ENCODE results near the gene SLC4A3.

Gene SLC4A3

GRCh38 chr2:219658196-219658846 lies 30.9 kb downstream of the SLC4A3 start:
- in situ Hi-C loops (cut with MboI; ENCODE audit: low sequenced_read_pairs): no loop called here
- no peak for DNase-seq (ENCODE audit: low spot score in 2 of 2)
- peaks cover 49% of the 10 kb centered on the region for H3K27me3 ChIP-seq (ENCODE audit: low read depth)
- H3K4me3 ChIP-seq: no peak overlapping the region
- no peaks in the 10 kb centered on the region; the same call in 1 of the 2 replicates for H3K9me3 ChIP-seq
- H3K36me3 ChIP-seq (replicated peaks): no peaks in the 10 kb centered on the region
- no peaks in the 10 kb centered on the region for H3K4me1 ChIP-seq

- Histone ChIP-seq H3K4me1 (no peaks in the 10 kb centered on the region), H3K9me3 (no peaks in the 10 kb centered on the region; the same call in 1 of the 2 replicates), H3K36me3 (replicated peaks) (no peaks in the 10 kb centered on the region), H3K27me3 (ENCODE audit: low read depth) (peaks cover 43% of the 10 kb centered on the region), H3K4me3 (no peak overlapping the region)
- in situ Hi-C loops (cut with MboI; ENCODE audit: low sequenced_read_pairs): no loop called here
- no peak for DNase-seq (ENCODE audit: low spot score in 2 of 2)
Measured at GRCh38 chr2:219658874-219659273, 31.4 kb downstream of the SLC4A3 start.

- DNase-seq (ENCODE audit: low spot score in 2 of 2): no peak
- Histone ChIP-seq H3K36me3 (replicated peaks) (no peaks in the 10 kb centered on the region), H3K4me3 (no peak overlapping the region), H3K27me3 (ENCODE audit: low read depth) (peaks cover 31% of the 10 kb centered on the region), H3K4me1 (no peaks in the 10 kb centered on the region), H3K9me3 (no peaks in the 10 kb centered on the region; the same call in 1 of the 2 replicates)
- in situ Hi-C loops (cut with MboI; ENCODE audit: low sequenced_read_pairs): no loop called here
Measured at GRCh38 chr2:219661197-219661954, 33.9 kb downstream of the SLC4A3 start.

- no peak overlapping the region for H3K4me3 ChIP-seq
- H3K9me3 ChIP-seq: no peaks in the 10 kb centered on the region; the same call in 1 of the 2 replicates
- in situ Hi-C loops (cut with MboI; ENCODE audit: low sequenced_read_pairs): no loop called here
- DNase-seq (ENCODE audit: low spot score in 2 of 2): no peak
- H3K27me3 ChIP-seq (ENCODE audit: low read depth): peaks cover 26% of the 10 kb centered on the region
- no peaks in the 10 kb centered on the region for H3K4me1 ChIP-seq
- H3K36me3 ChIP-seq (replicated peaks): no peaks in the 10 kb centered on the region
Measured at GRCh38 chr2:219661955-219662395, 34.5 kb downstream of the SLC4A3 start.

GRCh38 chr2:219662566-219662965 lies 35.1 kb downstream of the SLC4A3 start:
- Histone ChIP-seq H3K4me3 (no peak overlapping the region), H3K27me3 (ENCODE audit: low read depth) (peaks cover 21% of the 10 kb centered on the region), H3K4me1 (no peaks in the 10 kb centered on the region), H3K9me3 (no peaks in the 10 kb centered on the region; the same call in 1 of the 2 replicates), H3K36me3 (replicated peaks) (no peaks in the 10 kb centered on the region)
- DNase-seq (ENCODE audit: low spot score in 2 of 2): no peak
- in situ Hi-C loops (cut with MboI; ENCODE audit: low sequenced_read_pairs): no loop called here

GRCh38 chr2:219663116-219663762 lies 35.8 kb downstream of the SLC4A3 start:
- in situ Hi-C loops (cut with MboI; ENCODE audit: low sequenced_read_pairs): no loop called here
- H3K4me1 ChIP-seq: no peaks in the 10 kb centered on the region
- H3K9me3 ChIP-seq: no peaks in the 10 kb centered on the region; the same call in 1 of the 2 replicates
- no peaks in the 10 kb centered on the region for H3K36me3 ChIP-seq (replicated peaks)
- no peak overlapping the region for H3K4me3 ChIP-seq
- H3K27me3 ChIP-seq (ENCODE audit: low read depth): peaks cover 14% of the 10 kb centered on the region
- DNase-seq (ENCODE audit: low spot score in 2 of 2): no peak

- Histone ChIP-seq H3K9me3 (no peaks in the 10 kb centered on the region; the same call in 1 of the 2 replicates), H3K27me3 (ENCODE audit: low read depth) (peaks cover 9% of the 10 kb centered on the region), H3K4me1 (no peaks in the 10 kb centered on the region), H3K4me3 (no peak overlapping the region), H3K36me3 (replicated peaks) (no peaks in the 10 kb centered on the region)
- DNase-seq (ENCODE audit: low spot score in 2 of 2): no peak
- in situ Hi-C loops (cut with MboI; ENCODE audit: low sequenced_read_pairs): no loop called here
Measured at GRCh38 chr2:219664041-219664440, 36.6 kb downstream of the SLC4A3 start.

- H3K4me3 ChIP-seq: no peak overlapping the region
- in situ Hi-C loops (cut with MboI; ENCODE audit: low sequenced_read_pairs): no loop called here
- H3K27me3 ChIP-seq (ENCODE audit: low read depth): peaks cover 9% of the 10 kb centered on the region; the same call in 1 of the 2 replicates
- H3K36me3 ChIP-seq (replicated peaks): no peaks in the 10 kb centered on the region
- no peaks in the 10 kb centered on the region; the same call in 1 of the 2 replicates for H3K9me3 ChIP-seq
- H3K4me1 ChIP-seq: no peaks in the 10 kb centered on the region
- no peak for DNase-seq (ENCODE audit: low spot score in 2 of 2)
Measured at GRCh38 chr2:219664944-219665343, 37.5 kb downstream of the SLC4A3 start.

- H3K36me3 ChIP-seq (replicated peaks): no peaks in the 10 kb centered on the region
- no peaks in the 10 kb centered on the region for H3K4me1 ChIP-seq
- in situ Hi-C loops (cut with MboI; ENCODE audit: low sequenced_read_pairs): no loop called here
- H3K9me3 ChIP-seq: no peaks in the 10 kb centered on the region; the same call in 1 of the 2 replicates
- H3K4me3 ChIP-seq: no peak overlapping the region
- DNase-seq (ENCODE audit: low spot score in 2 of 2): no peak
- H3K27me3 ChIP-seq (ENCODE audit: low read depth): peaks cover 13% of the 10 kb centered on the region; the same call in 1 of the 2 replicates
Measured at GRCh38 chr2:219665926-219666325, 38.5 kb downstream of the SLC4A3 start.

GRCh38 chr2:219668316-219668715 lies 40.9 kb downstream of the SLC4A3 start:
- DNase-seq (ENCODE audit: low spot score in 2 of 2): no peak
- in situ Hi-C loops (cut with MboI; ENCODE audit: low sequenced_read_pairs): no loop called here
- Histone ChIP-seq H3K4me1 (peaks cover 4% of the 10 kb centered on the region; the same call in 1 of the 2 replicates), H3K36me3 (replicated peaks) (no peaks in the 10 kb centered on the region), H3K27me3 (ENCODE audit: low read depth) (peaks cover 13% of the 10 kb centered on the region; the same call in 1 of the 2 replicates), H3K9me3 (no peaks in the 10 kb centered on the region), H3K4me3 (no peak overlapping the region)

- no peaks in the 10 kb centered on the region for H3K36me3 ChIP-seq (replicated peaks)
- H3K9me3 ChIP-seq: no peaks in the 10 kb centered on the region
- H3K27me3 ChIP-seq (ENCODE audit: low read depth): peaks cover 19% of the 10 kb centered on the region
- peaks cover 4% of the 10 kb centered on the region; the same call in 1 of the 2 replicates for H3K4me1 ChIP-seq
- no peak overlapping the region for H3K4me3 ChIP-seq
- no peak for DNase-seq (ENCODE audit: low spot score in 2 of 2)
- in situ Hi-C loops (cut with MboI; ENCODE audit: low sequenced_read_pairs): no loop called here
Measured at GRCh38 chr2:219670386-219670785, 43.0 kb downstream of the SLC4A3 start.

- no peaks in the 10 kb centered on the region for H3K9me3 ChIP-seq
- H3K36me3 ChIP-seq (replicated peaks): no peaks in the 10 kb centered on the region
- H3K27me3 ChIP-seq (ENCODE audit: low read depth): peaks cover 25% of the 10 kb centered on the region
- peaks cover 4% of the 10 kb centered on the region; the same call in 1 of the 2 replicates for H3K4me1 ChIP-seq
- no peak overlapping the region for H3K4me3 ChIP-seq
- in situ Hi-C loops (cut with MboI; ENCODE audit: low sequenced_read_pairs): no loop called here
- no peak for DNase-seq (ENCODE audit: low spot score in 2 of 2)
Measured at GRCh38 chr2:219671279-219671678, 43.8 kb downstream of the SLC4A3 start.

- Histone ChIP-seq H3K4me3 (no peak overlapping the region), H3K36me3 (replicated peaks) (no peaks in the 10 kb centered on the region), H3K27me3 (ENCODE audit: low read depth) (peaks cover 28% of the 10 kb centered on the region), H3K9me3 (no peaks in the 10 kb centered on the region), H3K4me1 (peaks cover 4% of the 10 kb centered on the region; the same call in 1 of the 2 replicates)
- no peak for DNase-seq (ENCODE audit: low spot score in 2 of 2)
- in situ Hi-C loops (cut with MboI; ENCODE audit: low sequenced_read_pairs): no loop called here
Measured at GRCh38 chr2:219672406-219672805, 45.0 kb downstream of the SLC4A3 start.

All from HAP-1 (cell line).